OCI-M1 (cell line): Measurements from ENCODE around the gene R3HDM1.
"Not testable (repeated sequence)": the region's sequence is repeated elsewhere in the genome, so short reads cannot be mapped to it uniquely, and the experiment has no call there.

Source experiments
- DNase-seq: peaks from one replicate; lab custom pipeline; 2025; lab: John Stamatoyannopoulos, UW

Gene R3HDM1

GRCh38 chr2:135531231-135532197, at the start of gene R3HDM1:
Gene R3HDM1, plus strand, starts transcription at chr2:135531484. Its CDS starts 73,362 bp downstream, at chr2:135604846.
- DNase-seq = peak; percentile 99

GRCh38 chr2:135485441-135485840, 45.8 kb upstream of the R3HDM1 start:
- no peak for DNase-seq

GRCh38 chr2:135490376-135490775, 40.9 kb upstream of the R3HDM1 start:
- no peak for DNase-seq

- no peak for DNase-seq
Measured at GRCh38 chr2:135494503-135494902, 36.8 kb upstream of the R3HDM1 start.

DNA sequence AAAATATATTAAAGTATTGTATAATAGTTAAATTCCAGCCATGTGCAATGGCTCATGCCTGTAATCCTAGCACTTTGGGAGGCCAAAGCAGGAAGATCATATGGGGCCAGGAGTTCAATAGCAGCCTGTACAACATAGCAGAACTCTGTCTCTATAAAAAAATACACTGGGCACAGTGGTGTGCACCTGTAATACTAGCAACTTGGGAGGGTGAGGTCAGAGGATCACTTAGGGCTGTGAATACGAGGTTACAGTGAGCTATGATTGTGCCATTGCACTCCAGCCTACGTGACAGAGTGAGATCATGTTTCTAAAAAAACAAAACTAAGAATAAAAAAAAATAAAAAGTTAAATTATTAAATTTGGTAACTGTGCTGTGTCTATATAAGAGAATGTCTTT, 36.4 kb upstream of the R3HDM1 start:
- DNase-seq = no peak

GRCh38 chr2:135498588-135498987, 32.7 kb upstream of the R3HDM1 start:
- peak; percentile 1 for DNase-seq

GRCh38 chr2:135504811-135505210, 26.5 kb upstream of the R3HDM1 start:
- DNase-seq = no peak

GRCh38 chr2:135510577-135510976, 20.7 kb upstream of the R3HDM1 start:
- no peak for DNase-seq

- DNase-seq = no peak
Measured at GRCh38 chr2:135512099-135512498, 19.2 kb upstream of the R3HDM1 start.

- no peak for DNase-seq
Measured at GRCh38 chr2:135525786-135526185, 5.5 kb upstream of the R3HDM1 start.

DNA sequence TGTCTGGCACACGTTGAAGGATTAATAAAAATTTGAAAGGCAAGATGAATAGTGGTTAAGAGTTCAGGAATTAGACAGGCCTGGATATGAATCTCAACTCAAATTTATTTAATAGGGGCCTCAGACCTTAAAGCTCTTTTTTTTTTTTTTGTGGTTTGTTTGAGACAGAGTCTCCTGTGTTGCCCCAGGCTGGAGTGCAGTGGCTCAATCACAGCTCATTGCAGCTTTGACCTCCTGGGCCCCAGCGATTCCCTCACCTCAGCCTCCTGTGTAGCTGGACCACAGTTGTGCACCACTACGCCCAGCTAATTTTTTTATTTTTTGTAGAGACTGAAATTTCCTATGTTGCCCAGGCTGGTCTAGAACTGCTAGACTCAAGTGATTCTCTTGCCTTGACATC, 3.3 kb upstream of the R3HDM1 start:
- DNase-seq = no peak

- DNase-seq = peak; percentile 98
Measured at GRCh38 chr2:135530313-135531230, 712 bp upstream of the R3HDM1 start, which contains the start of gene ZRANB3. Gene ZRANB3, minus strand, starts transcription at chr2:135531218.

GRCh38 chr2:135532581-135532980, 1.3 kb downstream of the R3HDM1 start:
- peak; percentile 38 for DNase-seq

- not testable (repeated sequence) for DNase-seq
Measured at GRCh38 chr2:135533545-135533944, 2.3 kb downstream of the R3HDM1 start.

DNA sequence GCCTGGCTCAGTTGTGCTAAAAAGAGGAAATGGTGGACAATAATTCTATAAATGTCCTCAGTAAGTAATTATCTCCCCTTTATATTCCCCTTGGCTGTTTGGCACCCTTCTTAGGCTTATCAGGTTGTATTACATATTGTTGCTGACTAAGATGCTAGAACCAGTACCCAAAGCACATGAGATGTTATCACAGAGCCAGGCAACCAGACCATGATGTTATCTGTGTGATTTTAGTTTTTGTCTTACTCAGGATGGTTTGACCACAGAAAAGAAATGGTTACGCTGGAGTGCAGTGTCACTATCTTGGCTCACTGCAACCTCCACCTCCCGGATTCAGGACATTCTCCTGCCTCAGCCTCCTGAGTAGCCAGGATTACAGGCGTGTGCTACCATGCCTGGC, 15.2 kb downstream of the R3HDM1 start:
- DNase-seq = no peak

DNA sequence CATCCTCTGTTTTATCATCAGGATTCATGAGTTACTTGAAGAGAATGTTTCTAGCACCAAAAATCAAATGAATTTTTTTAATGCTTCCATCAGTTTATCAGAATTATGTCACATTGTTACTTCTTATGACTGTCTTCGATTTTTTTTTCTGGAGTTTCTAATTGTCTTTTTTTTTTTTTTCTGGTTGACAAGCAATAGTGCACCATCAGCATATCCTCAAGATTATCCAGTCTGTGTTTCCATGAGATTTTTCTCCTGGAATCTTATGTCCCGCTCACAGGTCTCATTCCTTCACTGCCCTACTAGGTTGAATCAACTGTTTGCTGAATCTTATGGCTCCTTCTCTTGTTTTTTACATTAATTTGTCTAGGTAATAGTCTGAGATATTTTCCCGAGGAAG, 16.0 kb downstream of the R3HDM1 start:
- no peak for DNase-seq

DNA sequence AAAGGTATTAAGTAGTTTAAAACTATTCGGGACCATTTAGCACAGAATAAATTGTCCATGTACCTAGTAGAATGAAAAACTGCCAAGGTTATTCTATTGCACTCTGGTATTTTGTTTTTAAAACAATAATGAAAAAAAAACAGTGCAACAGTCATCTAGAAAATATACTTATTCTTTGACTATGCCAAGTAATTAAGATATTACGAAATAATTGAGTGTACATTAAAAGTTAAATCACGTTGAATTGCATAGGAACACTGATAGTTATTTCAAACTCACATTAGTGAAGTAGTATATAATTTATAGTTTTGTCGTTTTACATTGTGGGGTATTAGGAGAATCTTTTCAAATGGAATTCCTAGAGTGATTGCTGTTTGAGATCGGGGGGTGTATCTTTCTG, 20.1 kb downstream of the R3HDM1 start:
- no peak for DNase-seq

DNA sequence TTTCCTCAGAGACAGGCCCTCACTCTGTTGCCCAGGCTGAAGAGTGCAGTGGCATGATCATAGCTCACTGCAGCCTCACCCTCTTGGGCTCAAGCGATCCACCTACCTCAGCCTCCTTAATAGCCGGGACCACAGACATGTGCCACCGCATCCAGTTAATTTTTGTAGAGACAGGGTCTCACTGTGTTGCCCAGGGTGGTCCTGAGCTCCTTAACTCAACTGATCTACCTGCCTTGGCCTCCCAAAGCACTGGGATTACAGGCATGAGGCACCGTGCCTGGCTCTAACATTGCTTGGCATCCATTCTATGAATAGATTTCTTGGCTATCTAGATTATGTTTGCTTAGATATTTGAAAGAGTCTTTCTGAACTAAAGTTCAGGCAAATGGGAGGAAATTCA, 21.6 kb downstream of the R3HDM1 start:
- no peak for DNase-seq

GRCh38 chr2:135555311-135555710, 24.0 kb downstream of the R3HDM1 start:
- DNase-seq = peak; percentile 34

DNA sequence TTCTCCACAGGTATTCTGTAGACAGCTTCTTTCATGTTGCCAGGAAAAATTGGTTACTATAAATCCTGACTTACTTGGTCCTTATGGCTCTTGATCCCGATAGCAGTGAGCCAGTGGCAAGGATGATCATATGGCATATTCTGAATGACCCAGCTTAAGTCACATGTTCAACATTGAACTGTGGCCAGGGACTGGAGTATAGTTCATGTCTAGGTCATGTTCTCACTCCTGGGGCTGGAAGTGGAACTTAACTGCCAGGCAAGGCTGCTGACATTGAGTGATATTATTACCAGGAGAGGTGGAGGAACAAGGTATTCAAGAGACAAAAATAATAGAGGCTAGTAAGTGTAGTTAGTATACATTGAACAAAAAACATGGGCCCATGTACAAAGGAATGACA, 26.2 kb downstream of the R3HDM1 start:
- DNase-seq = no peak

DNA sequence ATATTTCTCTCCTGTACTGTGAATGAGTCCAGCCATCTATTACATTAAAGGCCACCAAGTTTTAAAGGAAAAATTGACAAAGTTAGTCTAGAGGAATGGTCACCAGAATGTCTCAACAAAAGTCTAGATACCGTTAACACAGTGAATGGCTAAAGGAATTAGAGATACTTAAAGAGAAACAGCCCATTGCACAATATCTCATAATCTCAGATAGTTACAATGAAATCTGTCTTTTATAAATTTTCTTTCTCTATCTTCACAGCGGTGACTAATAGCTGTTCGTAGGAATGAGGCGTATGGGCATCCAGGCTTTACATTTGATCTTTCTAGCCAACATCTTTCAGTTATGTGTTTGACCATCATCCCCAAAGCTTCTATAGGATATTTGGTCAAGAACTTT, 30.6 kb downstream of the R3HDM1 start:
- no peak for DNase-seq

GRCh38 chr2:135563793-135564192, 32.5 kb downstream of the R3HDM1 start:
- no peak for DNase-seq

GRCh38 chr2:135570884-135571283, 39.6 kb downstream of the R3HDM1 start:
- DNase-seq = no peak
